GM18498 (cell line): Measurements from ENCODE around the gene NAA40.

Experiments
- ATAC-seq: cut with Tn5 transposase; IDR thresholded peaks from one replicate; pipeline ENCODE4 v1.9.1; 2021; ENCODE audit warnings: mild to moderate bottlenecking, moderate library complexity; ENCODE audit not compliant: unreplicated experiment

NAA40 gene

GRCh38 chr11:63985812-63986155, 47.0 kb downstream of the NAA40 start:
- peak; percentile 58 for ATAC-seq

GRCh38 chr11:63986156-63986931, 47.5 kb downstream of the NAA40 start, which contains the start of gene OTUB1:
OTUB1 (plus strand) TSS chr11:63986438; CDS start chr11:63986457, 19 bp downstream.
- ATAC-seq: peak; percentile 92

DNA sequence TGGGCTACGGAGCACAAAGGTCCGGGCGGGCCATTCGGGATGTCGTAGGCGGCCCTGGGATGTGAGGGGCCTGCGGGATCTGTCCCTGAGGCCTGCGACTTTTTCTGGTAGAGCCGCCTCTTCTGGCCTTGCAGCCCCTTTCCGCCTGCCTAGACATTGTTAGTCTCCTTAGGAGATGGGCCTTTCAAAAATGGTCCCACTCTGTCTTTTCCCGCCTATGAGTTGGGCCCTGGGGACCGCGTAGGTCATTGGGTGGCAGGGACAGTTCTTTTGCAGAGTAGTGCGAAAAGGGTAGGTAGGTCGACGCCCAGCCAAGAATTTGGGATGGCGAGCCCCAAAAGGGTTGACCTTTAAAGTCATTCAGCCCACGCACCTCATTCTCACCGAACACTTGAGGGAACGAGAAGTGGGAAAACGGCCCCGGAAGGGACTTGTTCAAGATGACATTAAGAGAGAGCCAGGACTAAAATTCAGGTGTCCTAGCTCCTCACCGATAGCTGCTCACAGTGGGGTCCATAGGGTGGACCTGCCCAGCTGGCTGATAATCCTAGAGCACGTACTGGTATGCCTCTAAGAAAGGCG, 48.2 kb downstream of the NAA40 start:
- ATAC-seq: no peak

DNA sequence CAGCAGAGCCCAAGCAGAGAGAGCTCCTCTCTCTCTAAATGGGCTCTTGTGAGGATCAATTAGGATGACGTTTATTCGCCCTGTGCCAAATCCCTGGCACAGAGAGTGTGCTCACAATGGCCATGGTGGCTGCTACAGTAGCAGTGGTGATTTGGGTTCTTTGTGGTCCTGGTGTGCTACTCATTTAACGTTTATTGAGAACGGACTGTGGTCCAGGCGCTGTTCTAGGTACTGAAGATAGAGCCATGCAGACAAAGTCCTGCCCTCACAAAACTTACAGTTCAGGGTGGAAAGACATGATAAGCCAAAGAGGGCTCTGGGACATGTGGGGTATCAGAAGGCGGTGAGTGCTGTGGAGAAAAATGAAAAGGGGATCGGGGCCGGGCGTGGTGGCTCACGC, 52.8 kb downstream of the NAA40 start:
- ATAC-seq: no peak

DNA sequence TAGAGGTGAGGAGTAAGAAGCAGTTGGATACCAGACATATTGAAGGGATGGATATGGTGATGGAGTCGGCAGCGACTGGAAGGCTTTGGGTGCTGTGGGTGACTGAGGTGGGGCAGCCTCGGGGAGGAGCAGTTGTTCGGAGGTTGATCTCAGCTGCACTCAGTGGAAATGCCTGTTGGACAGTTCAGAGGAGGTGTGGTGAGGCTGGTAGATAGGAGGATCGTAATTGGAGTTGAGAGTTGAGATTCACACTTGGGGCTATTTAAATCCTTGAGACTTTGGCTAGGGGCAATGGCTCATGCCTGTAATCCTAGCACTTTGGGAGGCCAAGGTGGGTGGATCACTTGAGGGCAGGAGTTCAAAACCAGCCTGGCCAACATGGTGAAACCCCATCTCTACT, 54.3 kb downstream of the NAA40 start:
- no peak for ATAC-seq

DNA sequence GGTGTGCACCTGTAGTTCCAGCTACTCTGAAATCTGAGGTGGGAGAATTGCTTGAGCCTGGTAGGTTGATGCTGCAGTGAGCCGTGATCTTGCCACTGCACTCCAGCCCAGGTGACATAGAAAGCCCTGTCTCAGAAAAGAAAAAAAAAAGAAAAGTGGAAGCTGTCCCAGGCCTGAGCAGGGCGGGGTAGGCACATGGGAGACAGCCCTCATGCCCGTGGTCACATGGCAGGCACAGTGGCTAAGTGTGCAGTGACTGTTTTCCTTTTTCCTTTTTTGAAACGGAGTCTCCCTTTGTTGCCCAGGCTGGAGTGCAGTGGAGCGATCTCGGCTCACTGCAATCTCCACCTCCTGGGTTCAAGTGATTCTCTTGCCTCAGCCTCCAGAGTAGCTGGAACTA, 55.2 kb downstream of the NAA40 start:
- ATAC-seq: no peak

- no peak for ATAC-seq
Observed at GRCh38 chr11:63996512-63996911, 57.7 kb downstream of the NAA40 start.

- no peak for ATAC-seq
Observed at GRCh38 chr11:63997104-63997700, 58.4 kb downstream of the NAA40 start.

GRCh38 chr11:63997801-63998337, 59.1 kb downstream of the NAA40 start:
- no peak for ATAC-seq

DNA sequence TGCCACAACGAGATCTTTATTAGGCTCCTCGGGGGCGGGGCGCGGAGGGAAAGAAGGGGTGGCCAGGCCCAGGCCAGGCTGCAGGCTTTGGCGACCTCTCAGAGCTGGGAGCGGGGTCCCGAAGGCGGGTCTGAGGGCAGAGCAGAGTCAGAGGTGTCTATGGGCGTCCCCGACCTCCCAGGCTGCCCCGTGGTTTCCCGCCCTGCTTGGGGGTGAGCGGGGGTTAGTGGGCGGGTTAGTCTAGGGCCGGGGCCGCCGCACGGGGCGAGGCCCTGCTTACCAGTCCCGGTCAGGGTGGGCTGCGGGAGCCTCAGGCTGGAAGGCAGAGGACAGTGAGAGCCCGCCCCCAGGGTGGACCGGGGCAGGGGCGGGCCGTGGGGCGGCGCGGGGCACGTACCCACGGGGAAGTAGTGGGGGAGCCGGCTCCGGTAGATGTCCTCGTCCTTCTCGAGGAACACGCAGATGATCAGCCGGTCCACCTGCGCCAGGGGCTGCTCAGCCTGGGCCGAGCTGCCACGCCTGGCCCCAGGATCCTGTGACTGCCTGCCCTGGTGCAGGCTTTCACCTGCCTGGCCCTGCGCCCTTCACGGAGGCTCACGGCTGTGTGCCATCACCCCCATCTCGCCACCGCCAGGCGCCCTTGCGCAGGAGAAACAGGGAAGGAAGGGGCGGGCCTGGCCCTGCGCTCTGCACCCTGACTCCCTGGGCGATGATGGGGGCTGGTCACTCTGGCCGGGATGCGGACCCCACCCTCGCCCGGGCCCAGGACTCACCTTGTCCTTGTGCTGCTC, 60.0 kb downstream of the NAA40 start:
- ATAC-seq: no peak

GRCh38 chr11:63999349-64000025, 60.7 kb downstream of the NAA40 start:
- ATAC-seq: no peak

- ATAC-seq: no peak
Observed at GRCh38 chr11:64000026-64000739, 61.4 kb downstream of the NAA40 start.

DNA sequence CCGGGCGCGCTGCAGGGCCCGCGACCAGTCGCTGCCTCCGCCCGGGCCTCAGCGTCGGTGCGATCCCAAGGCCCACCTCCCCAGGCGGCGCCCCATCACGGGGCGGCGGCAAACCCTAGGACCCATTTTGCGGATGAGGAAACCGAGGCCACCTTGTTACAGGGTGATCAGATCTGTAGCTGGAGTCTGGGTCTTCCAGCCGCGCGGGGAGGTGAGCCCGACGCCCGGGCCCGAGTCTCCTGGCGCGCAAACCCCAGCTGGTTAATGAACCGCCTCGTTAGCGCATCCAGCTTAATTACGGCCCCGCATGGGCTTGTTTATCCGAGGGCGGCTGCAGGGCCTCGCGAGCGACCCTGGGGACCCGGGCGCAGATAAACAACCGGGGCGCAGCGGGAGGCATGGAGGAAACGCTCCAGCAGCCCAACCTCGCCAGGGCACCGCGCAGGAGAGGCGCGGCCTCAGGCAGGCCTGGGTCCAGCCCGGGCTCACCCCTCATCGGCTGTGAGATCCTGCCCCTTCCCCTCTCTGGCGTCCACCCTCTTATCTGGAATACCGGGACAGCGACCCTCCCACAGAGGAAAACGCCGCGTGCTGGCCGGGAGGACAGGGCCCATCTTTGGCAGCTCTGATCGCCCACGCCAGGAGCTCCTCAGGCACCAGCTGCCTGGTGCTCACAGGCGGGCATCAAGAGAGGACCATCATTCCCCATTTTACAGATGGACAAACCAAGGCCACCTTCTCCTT, 62.1 kb downstream of the NAA40 start:
- no peak for ATAC-seq

DNA sequence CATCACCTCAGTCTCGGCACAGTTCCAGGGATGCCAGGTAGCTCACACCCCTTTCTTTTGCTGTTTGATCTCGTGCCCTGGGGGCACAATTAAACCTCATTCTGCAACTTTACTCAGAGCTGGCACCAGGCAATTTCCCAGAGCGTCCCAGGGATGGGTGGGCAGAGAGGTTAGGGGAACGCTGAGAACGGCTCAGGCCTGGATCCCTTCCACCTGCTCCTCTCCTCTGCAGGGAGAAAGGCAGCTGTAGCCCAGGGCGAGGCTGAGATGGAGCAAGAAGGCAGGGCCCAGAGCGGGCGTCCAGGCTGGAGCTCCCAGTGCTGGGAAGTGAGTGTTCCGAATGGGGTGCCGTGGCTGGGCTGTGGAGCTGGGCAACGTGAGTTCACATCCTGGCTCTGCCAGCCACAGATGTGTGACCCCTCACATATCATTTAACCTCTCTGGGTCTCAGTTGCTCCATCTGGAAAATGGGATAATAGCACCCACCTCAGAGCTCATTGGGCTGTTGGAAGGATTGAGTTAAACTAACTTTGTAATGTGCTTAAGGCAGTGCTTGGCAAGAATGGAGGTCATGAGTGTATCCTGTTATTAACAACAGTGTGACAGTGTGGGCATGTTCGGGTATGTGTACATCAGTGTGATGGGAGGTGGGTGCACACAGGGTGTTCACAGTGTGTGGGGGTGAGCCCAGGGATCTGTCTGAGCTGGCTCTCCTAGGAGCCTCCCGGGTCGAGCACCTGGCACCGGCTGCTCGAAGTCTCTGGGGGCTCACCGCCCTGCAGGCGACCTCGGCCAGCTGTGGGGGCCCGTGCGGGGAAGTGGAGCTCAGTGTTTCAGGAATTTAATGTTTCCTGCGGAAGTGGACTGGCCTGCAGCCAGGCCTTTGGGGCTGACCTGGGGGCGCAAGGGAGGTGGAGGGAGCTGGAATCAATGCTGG, 63.0 kb downstream of the NAA40 start:
- ATAC-seq: no peak

DNA sequence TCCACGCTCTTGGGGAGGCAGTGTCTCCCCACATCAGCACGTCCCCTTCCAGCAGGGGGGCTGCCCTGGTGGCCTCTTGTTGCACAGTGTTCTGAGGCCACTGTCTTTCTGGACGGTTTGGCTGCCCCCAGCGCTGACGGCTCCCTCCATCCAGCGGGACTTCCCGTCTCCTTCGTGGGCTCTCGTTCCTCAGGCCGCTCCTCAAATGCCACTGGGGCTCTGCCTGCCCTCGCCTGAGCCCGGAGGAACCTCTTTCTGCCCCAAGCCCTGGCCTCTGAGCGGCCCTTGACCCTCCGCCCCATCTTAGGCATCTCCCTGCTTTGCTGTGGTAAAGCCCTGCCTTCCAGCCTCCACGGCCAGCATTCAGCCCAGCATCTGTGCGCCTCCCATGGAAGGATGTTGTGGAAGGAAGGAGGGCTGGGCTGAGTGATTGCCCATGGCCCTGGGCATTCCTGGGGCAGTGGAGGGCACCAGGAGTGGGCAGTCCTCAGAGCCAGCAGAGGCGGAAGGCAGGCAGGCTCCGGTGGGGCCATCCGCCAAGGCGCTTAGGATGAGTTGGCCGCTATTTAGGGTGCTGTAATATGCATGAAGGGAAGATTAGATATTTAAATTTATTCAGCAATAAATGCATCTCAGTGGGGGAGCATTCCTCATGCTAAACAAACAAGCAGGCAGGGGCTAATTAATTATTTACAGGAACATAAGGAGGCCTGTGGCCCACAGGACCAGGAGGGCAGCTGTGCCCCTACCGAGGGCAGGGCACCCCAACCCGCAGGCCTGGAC, 65.2 kb downstream of the NAA40 start:
- ATAC-seq: no peak

DNA sequence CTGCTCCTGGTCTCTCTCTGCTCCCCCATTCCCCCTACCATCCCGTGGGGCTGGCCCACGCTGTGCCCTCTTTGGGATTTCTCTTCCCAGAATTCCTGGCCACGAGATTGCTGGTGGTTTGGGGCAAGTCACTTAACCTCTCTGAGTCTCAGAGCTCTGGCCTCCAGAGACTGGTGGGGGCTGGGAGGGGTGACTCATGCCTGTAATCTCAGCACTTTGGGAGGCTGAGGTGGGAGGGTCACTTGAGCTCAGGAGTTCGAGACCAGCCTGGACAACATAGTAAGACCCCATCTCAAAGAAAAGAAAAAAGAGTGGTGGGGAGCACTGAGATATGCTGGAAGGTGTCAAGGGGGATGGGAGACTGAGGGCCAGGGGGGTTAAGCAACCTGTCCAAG, 65.8 kb downstream of the NAA40 start:
- no peak for ATAC-seq

DNA sequence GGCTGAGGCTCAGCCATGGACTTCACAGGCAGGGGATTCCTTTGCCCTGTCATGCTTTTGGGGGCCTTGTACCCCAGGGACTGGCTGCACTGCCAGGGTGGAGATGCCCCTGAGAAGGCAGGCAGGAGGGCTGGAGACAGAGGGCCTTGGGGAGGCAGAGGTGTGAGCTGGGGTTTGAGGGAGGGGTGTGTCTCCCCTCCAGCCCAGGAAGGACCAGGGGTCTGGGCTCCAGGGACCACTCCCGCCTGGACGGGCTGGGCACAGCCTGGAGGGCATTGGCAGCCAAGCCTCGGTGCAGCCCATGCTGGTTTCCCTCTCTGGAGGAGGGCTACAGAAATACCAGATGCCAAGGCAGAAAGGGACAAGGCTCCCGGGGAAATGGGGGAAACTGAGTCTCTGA, 66.9 kb downstream of the NAA40 start:
- no peak for ATAC-seq

DNA sequence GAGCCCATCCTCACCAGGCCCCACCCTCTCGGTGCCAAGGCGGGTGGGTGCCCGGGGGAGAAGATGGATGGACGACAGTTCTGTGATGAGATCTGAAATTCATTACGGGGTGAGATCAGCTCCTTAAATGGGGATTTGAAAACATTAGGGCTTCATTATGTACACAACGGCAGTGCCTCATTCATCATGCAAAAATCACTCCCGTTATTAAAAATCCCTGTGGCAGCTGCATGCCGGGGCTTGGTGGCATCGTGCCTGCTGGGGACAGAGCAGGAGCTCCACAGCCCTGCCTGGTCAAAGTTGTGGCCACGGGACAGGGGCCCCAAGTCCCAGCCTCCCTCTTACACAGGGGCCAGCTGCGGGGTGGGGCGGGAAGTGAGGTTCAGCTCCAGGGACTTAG, 67.6 kb downstream of the NAA40 start:
- no peak for ATAC-seq
